Activated CD4-positive, alpha-beta memory T cell treated with anti-CD3 and anti-CD28 coated beads for 36 hours (primary cell): ENCODE measurements around the gene ADCY1. TPM values are rescaled to one million over a fixed set of nuclear protein-coding genes. Genes with fewer than 3 reads are reported as not detected.
A peak's percentile ranks its signal among the peaks of the same experiment; 100 is the strongest.

Experiments
- CTCF ChIA-PET: fragments of 350-600 bp; sonication (Branson Sonifier 250); formaldehyde crosslinking; loops from one replicate; lab custom pipeline; 2021; ENCODE audit warnings: antibody characterized with exemption, inconsistent platforms; lab: Charles Lee
- POLR2A ChIA-PET: fragments of 350-600 bp; sonication (Branson Sonifier 250); formaldehyde crosslinking; loops from one replicate; lab custom pipeline; 2021; ENCODE audit warnings: antibody characterized with exemption; lab: Charles Lee
- DNase-seq: peaks from one replicate; pipeline ENCODE4 v3.0.0-alpha.2; 2020
- H3K27ac Mint-ChIP-seq: one replicate; pipeline ENCODE4 v1.8.0; 2021; ENCODE audit warnings: mixed read lengths
- H3K27me3 Mint-ChIP-seq: one replicate; pipeline ENCODE4 v1.8.0; 2021; ENCODE audit warnings: mixed read lengths
- H3K36me3 Mint-ChIP-seq: one replicate; pipeline ENCODE4 v1.8.0; 2021; ENCODE audit warnings: mixed read lengths
- H3K4me1 Mint-ChIP-seq: one replicate; pipeline ENCODE4 v1.8.0; 2021; ENCODE audit warnings: low read depth, mixed read lengths
- H3K4me3 Mint-ChIP-seq: one replicate; pipeline ENCODE4 v1.8.0; 2021; ENCODE audit warnings: mild to moderate bottlenecking, mixed read lengths
- H3K9me3 Mint-ChIP-seq: one replicate; pipeline ENCODE4 v1.8.0; 2021; ENCODE audit warnings: mixed read lengths
- intact Hi-C: fragments of 100-400 bp; cut with micrococcal nuclease; formaldehyde crosslinking; loops from one replicate; pipeline ENCODE4 v1.15.1; 2023
- total RNA-seq, 2 experiments: library from RNA; stranded (reverse); gene quantifications; one replicate each; pipeline ENCODE4 v1.2.3, GENCODE V29; 2021

The ADCY1 gene
- total RNA-seq, 2 experiments from 2014 or later, result 0.57 to 0.58 TPM

- ChIA-PET CTCF (no interaction called here), POLR2A (no interaction called here)
- no peak for DNase-seq
- Mint-ChIP-seq H3K36me3 (no peaks in the 10 kb centered on the region), H3K27me3 (peaks cover 13% of the 10 kb centered on the region), H3K9me3 (no peaks in the 10 kb centered on the region), H3K4me3 (no peak overlapping the region), H3K4me1 (no peaks in the 10 kb centered on the region), H3K27ac (no peak overlapping the region)
- intact Hi-C loops, result no loop called here
These were observed 6.1 kb downstream of the ADCY1 start for GRCh38 chr7:45580053-45580872.

GRCh38 chr7:45581271-45581780 lies 7.2 kb downstream of the ADCY1 start:
- DNase-seq, result peak; percentile 1
- ChIA-PET CTCF (no interaction called here), POLR2A (no interaction called here)
- intact Hi-C loops, result no loop called here
- Mint-ChIP-seq H3K36me3 (no peaks in the 10 kb centered on the region), H3K4me3 (no peak overlapping the region), H3K9me3 (no peaks in the 10 kb centered on the region), H3K4me1 (no peaks in the 10 kb centered on the region), H3K27ac (no peak overlapping the region), H3K27me3 (peaks cover 3% of the 10 kb centered on the region)

GRCh38 chr7:45582136-45582749 lies 8.1 kb downstream of the ADCY1 start:
- ChIA-PET POLR2A (no interaction called here), CTCF (no interaction called here)
- intact Hi-C loops, result no loop called here
- Mint-ChIP-seq H3K27me3 (no peaks in the 10 kb centered on the region), H3K36me3 (no peaks in the 10 kb centered on the region), H3K4me1 (no peaks in the 10 kb centered on the region), H3K4me3 (no peak overlapping the region), H3K27ac (no peak overlapping the region), H3K9me3 (no peaks in the 10 kb centered on the region)
- peak; percentile 2 for DNase-seq

- H3K9me3 Mint-ChIP-seq, result no peaks in the 10 kb centered on the region
- ChIA-PET CTCF (no interaction called here), POLR2A (no interaction called here)
- H3K27ac Mint-ChIP-seq, result no peak overlapping the region
- H3K4me1 Mint-ChIP-seq, result no peaks in the 10 kb centered on the region
- H3K36me3 Mint-ChIP-seq, result no peaks in the 10 kb centered on the region
- H3K27me3 Mint-ChIP-seq, result no peaks in the 10 kb centered on the region
- intact Hi-C loops, result no loop called here
- no peak for DNase-seq
- H3K4me3 Mint-ChIP-seq, result no peak overlapping the region
These were observed 8.7 kb downstream of the ADCY1 start for GRCh38 chr7:45582868-45583277.

GRCh38 chr7:45583296-45583695 lies 9.1 kb downstream of the ADCY1 start:
- no peaks in the 10 kb centered on the region for H3K27me3 Mint-ChIP-seq
- no peak overlapping the region for H3K27ac Mint-ChIP-seq
- no peaks in the 10 kb centered on the region for H3K9me3 Mint-ChIP-seq
- intact Hi-C loops, result no loop called here
- no peak for DNase-seq
- no peaks in the 10 kb centered on the region for H3K36me3 Mint-ChIP-seq
- ChIA-PET POLR2A (no interaction called here), CTCF (no interaction called here)
- no peaks in the 10 kb centered on the region for H3K4me1 Mint-ChIP-seq
- no peak overlapping the region for H3K4me3 Mint-ChIP-seq

- intact Hi-C loops, result no loop called here
- Mint-ChIP-seq H3K36me3 (no peaks in the 10 kb centered on the region), H3K27me3 (no peaks in the 10 kb centered on the region), H3K9me3 (no peaks in the 10 kb centered on the region), H3K27ac (no peak overlapping the region), H3K4me3 (no peak overlapping the region), H3K4me1 (no peaks in the 10 kb centered on the region)
- ChIA-PET CTCF (no interaction called here), POLR2A (no interaction called here)
- DNase-seq, result peak; percentile 6
These were observed 10.4 kb downstream of the ADCY1 start for GRCh38 chr7:45584261-45585210.

- H3K27ac Mint-ChIP-seq, result no peak overlapping the region
- intact Hi-C loops, result no loop called here
- no peaks in the 10 kb centered on the region for H3K4me1 Mint-ChIP-seq
- H3K9me3 Mint-ChIP-seq, result no peaks in the 10 kb centered on the region
- H3K36me3 Mint-ChIP-seq, result no peaks in the 10 kb centered on the region
- no peak overlapping the region for H3K4me3 Mint-ChIP-seq
- no peaks in the 10 kb centered on the region for H3K27me3 Mint-ChIP-seq
- ChIA-PET CTCF (no interaction called here), POLR2A (no interaction called here)
- DNase-seq, result peak; percentile 7
These were observed 11.5 kb downstream of the ADCY1 start for GRCh38 chr7:45585628-45586027.

- intact Hi-C loops, result no loop called here
- H3K4me1 Mint-ChIP-seq, result no peaks in the 10 kb centered on the region
- no peak overlapping the region for H3K4me3 Mint-ChIP-seq
- DNase-seq, result peak; percentile 2
- CTCF ChIA-PET, result no interaction called here
- POLR2A ChIA-PET, result no interaction called here
- no peak overlapping the region for H3K27ac Mint-ChIP-seq
- no peaks in the 10 kb centered on the region for H3K9me3 Mint-ChIP-seq
- no peaks in the 10 kb centered on the region for H3K36me3 Mint-ChIP-seq
- no peaks in the 10 kb centered on the region for H3K27me3 Mint-ChIP-seq
These were observed 12.7 kb downstream of the ADCY1 start for GRCh38 chr7:45586542-45587520.

GRCh38 chr7:45588466-45588865 lies 14.3 kb downstream of the ADCY1 start:
- CTCF ChIA-PET, result no interaction called here
- no peaks in the 10 kb centered on the region for H3K36me3 Mint-ChIP-seq
- no peaks in the 10 kb centered on the region for H3K4me1 Mint-ChIP-seq
- DNase-seq, result no peak
- no peak overlapping the region for H3K4me3 Mint-ChIP-seq
- H3K9me3 Mint-ChIP-seq, result no peaks in the 10 kb centered on the region
- no peak overlapping the region for H3K27ac Mint-ChIP-seq
- intact Hi-C loops, result no loop called here
- POLR2A ChIA-PET, result no interaction called here
- H3K27me3 Mint-ChIP-seq, result no peaks in the 10 kb centered on the region

- POLR2A ChIA-PET, result no interaction called here
- intact Hi-C loops, result no loop called here
- H3K36me3 Mint-ChIP-seq, result no peaks in the 10 kb centered on the region
- H3K27me3 Mint-ChIP-seq, result no peaks in the 10 kb centered on the region
- H3K4me1 Mint-ChIP-seq, result no peaks in the 10 kb centered on the region
- H3K4me3 Mint-ChIP-seq, result no peak overlapping the region
- CTCF ChIA-PET, result no interaction called here
- DNase-seq, result peak; percentile 7
- no peaks in the 10 kb centered on the region for H3K9me3 Mint-ChIP-seq
- H3K27ac Mint-ChIP-seq, result no peak overlapping the region
These were observed 14.9 kb downstream of the ADCY1 start for GRCh38 chr7:45589061-45589460.

- intact Hi-C loops, result no loop called here
- Mint-ChIP-seq H3K4me3 (no peak overlapping the region), H3K27ac (no peak overlapping the region), H3K36me3 (no peaks in the 10 kb centered on the region), H3K27me3 (no peaks in the 10 kb centered on the region), H3K4me1 (no peaks in the 10 kb centered on the region), H3K9me3 (no peaks in the 10 kb centered on the region)
- CTCF ChIA-PET, result interaction anchor here (0.6 kb wide), 1 partner anchor 262 kb away, joined by 6 read pairs; no protein-coding TSS in a partner anchor
- DNase-seq, result no peak
- POLR2A ChIA-PET, result no interaction called here
These were observed 15.9 kb downstream of the ADCY1 start for GRCh38 chr7:45589915-45590678.
